Cardiac muscle cell (in vitro differentiated cells and primary cell): Measurements from ENCODE around the gene GPR155. TPM values are rescaled to one million over a fixed set of nuclear protein-coding genes. Genes with fewer than 3 reads are reported as not detected.
"Not testable (repeated sequence)": the region's sequence is repeated elsewhere in the genome, so short reads cannot be mapped to it uniquely, and the experiment has no call there.

Experiments
- DNase-seq, 2 donors: peaks; one replicate each; pipeline versions ENCODE4 v3.0.0 to v3.0.0-alpha.2; 2010 to 2017; ENCODE audit warnings: low read depth in 1 of 2, low spot score in 1 of 2
- H3K27ac ChIP-seq: fragments of 200-600 bp; sonication (generic); 2 replicates; pipeline ENCODE4 v1.5.1; 2016
- H3K27me3 ChIP-seq: fragments of 200-600 bp; sonication (generic); 2 replicates; pipeline ENCODE4 v1.6.0; 2016; ENCODE audit warnings: control low read depth
- H3K36me3 ChIP-seq: fragments of 200-600 bp; sonication (generic); 2 replicates; pipeline ENCODE4 v1.5.1; 2016; ENCODE audit warnings: control low read depth
- H3K4me1 ChIP-seq: fragments of 200-600 bp; sonication (generic); 2 replicates; pipeline ENCODE4 v1.8.1; 2017; ENCODE audit warnings: low read depth, mild to moderate bottlenecking, mixed run types
- H3K4me3 ChIP-seq: fragments of 200-600 bp; sonication (generic); 2 replicates; pipeline ENCODE4 v1.5.1; 2016; ENCODE audit warnings: mild to moderate bottlenecking
- H3K9me3 ChIP-seq: fragments of 200-600 bp; sonication (generic); 2 replicates; pipeline ENCODE4 v1.5.1; 2017; ENCODE audit warnings: low read depth, mild to moderate bottlenecking, control low read depth
- CTCF ChIP-seq: IDR thresholded peaks from 2 replicates; pipeline ENCODE4 v1.5.1; 2012; ENCODE audit warnings: low read depth, mild to moderate bottlenecking, low read length
- polyA plus RNA-seq: library from polyadenylated mRNA; unstranded; fragments of >200 nt; fragmentation: Nextera tagmentation; extraction: Ambion mirVana; gene quantifications from 2 replicates; pipeline ENCODE4 v1.2.1, GENCODE V29; 2016
- total RNA-seq: library from RNA; depleted of rRNA; stranded (reverse); fragments of >200 nt; gene quantifications from 2 replicates; pipeline ENCODE4 v1.2.3, GENCODE V29; 2016

Gene GPR155
- total and polyA plus RNA-seq, 2 experiments from 2014 or later, result 2.7 to 8.5 TPM

- no peak for TF ChIP-seq CTCF
Observed at GRCh38 chr2:174395284-174395968, 91.4 kb downstream of the GPR155 start, which contains the start of gene SCRN3. SCRN3 (plus strand) TSS chr2:174395730; CDS start chr2:174398284, 2,554 bp downstream.

DNA sequence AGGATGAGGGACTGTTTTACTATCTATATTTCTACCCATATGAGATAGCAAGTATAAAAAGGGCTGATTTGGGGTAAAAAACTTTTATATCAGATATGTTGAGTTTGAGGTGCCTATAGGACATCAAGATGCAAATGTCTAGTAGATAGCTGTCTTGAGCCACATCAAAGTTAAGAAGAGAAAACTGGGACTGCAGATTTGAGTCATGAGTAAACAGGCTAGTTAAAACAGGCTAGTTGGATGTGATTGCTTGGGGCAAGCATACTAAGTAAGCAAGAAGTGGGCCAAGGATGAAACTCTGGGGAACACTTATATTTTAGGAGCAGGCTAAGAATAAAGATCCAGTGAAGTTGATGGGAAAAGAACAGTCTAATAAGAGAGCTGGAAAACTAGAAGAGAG is 94.1 kb downstream of the GPR155 start:
- Histone ChIP-seq H3K36me3 (no peaks in the 10 kb centered on the region), H3K4me1 (peaks cover 11% of the 10 kb centered on the region), H3K9me3 (no peaks in the 10 kb centered on the region), H3K4me3 (no peak overlapping the region), H3K27me3 (no peaks in the 10 kb centered on the region), H3K27ac (no peak overlapping the region)
- TF ChIP-seq CTCF, result no peak
- no peak for DNase-seq

More at GRCh38 chr2:174395284-174395968, 91.4 kb downstream of the GPR155 start, which contains the start of gene SCRN3:
- H3K9me3 ChIP-seq, result no peaks in the 10 kb centered on the region
- peak within 1 kb of the TSS; percentile 82 for H3K4me3 ChIP-seq
- DNase-seq, result peak; percentile 80 to 91
- no peaks in the 10 kb centered on the region for H3K27me3 ChIP-seq
- peak within 1 kb of the TSS; percentile 91 for H3K27ac ChIP-seq
- no peaks in the 10 kb centered on the region for H3K36me3 ChIP-seq
- H3K4me1 ChIP-seq, result peaks cover 11% of the 10 kb centered on the region

GRCh38 chr2:174390303-174390702 is 96.5 kb downstream of the GPR155 start:
- H3K4me3 ChIP-seq, DNase-seq, H3K27me3 ChIP-seq, H3K27ac ChIP-seq, H3K9me3 ChIP-seq: not testable (repeated sequence)
- peaks cover 19% of the 10 kb centered on the region for H3K36me3 ChIP-seq
- H3K4me1 ChIP-seq, result peaks cover 11% of the 10 kb centered on the region

- Histone ChIP-seq H3K4me1 (peaks cover 8% of the 10 kb centered on the region), H3K27ac (no peak overlapping the region), H3K9me3 (no peaks in the 10 kb centered on the region), H3K4me3 (no peak overlapping the region), H3K27me3 (no peaks in the 10 kb centered on the region), H3K36me3 (peaks cover 24% of the 10 kb centered on the region)
- TF ChIP-seq CTCF, result no peak
- no peak for DNase-seq
Observed at GRCh38 chr2:174389542-174389941, 97.3 kb downstream of the GPR155 start.

GRCh38 chr2:174388706-174389105 is 98.1 kb downstream of the GPR155 start:
- peaks cover 31% of the 10 kb centered on the region for H3K36me3 ChIP-seq
- H3K4me3 ChIP-seq, H3K27me3 ChIP-seq, DNase-seq, H3K27ac ChIP-seq, H3K4me1 ChIP-seq, H3K9me3 ChIP-seq: not testable (repeated sequence)

DNA sequence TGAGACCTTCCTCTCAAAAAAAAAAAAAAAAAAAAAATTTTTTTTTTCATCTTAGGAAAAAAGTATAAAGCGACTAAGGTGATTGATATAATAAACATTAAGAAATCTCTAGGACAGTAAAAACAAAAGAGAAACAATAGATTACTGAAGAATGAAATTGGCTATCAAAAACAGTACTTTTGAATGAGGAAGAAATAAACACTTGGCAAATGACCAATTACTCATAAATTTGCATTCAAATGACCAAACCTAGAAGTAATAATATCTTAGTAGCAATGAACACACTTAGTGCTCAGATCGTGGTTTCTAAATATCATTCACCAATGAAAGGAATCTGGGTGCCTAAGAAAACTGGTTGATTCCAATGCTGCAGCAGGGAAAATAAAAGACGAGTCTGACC is 101.6 kb downstream of the GPR155 start:
- peaks cover 47% of the 10 kb centered on the region for H3K36me3 ChIP-seq

More for the DNA sequence above, 101.6 kb downstream of the GPR155 start:
- no peak for DNase-seq
- Histone ChIP-seq H3K4me3 (no peak overlapping the region), H3K9me3 (no peaks in the 10 kb centered on the region), H3K27me3 (no peaks in the 10 kb centered on the region), H3K27ac (no peak overlapping the region), H3K4me1 (no peaks in the 10 kb centered on the region)
- no peak for TF ChIP-seq CTCF
